NCI-H2196 treated with DMSO at 0.1 percent for 48 hours (cell line): ENCODE measurements around the gene FAM227B.
"Not testable (repeated sequence)": the region's sequence is repeated elsewhere in the genome, so short reads cannot be mapped to it uniquely, and the experiment has no call there.

Experiments
- DNase-seq: peaks from one replicate; lab custom pipeline; 2025; ENCODE audit not compliant: unreplicated experiment; lab: John Stamatoyannopoulos, UW

FAM227B gene, protein sequence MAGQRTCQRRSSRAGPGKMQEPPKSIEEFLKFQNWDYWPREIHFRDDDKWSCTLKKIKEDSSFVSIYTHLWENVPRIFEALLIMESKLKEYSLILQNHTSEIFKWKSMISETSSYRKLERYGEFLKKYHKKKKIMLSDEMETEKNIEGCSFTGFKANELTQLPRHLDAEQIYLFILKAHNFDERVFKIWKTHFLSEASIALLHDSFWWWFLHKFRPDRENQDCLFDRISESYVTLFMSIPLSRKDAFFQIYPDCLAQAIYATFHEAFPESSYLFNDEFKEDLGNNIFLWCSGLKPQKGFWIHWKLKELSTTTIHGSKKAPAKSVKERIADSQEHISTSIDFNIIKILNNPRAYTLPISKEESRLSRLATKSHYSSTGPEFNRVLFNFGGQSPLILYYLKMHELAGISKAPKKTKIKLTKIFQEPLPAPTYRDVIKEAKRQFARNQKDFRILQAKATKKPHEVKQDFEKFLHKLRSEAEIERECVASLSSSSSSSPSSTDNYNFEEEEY

GRCh38 chr15:49620658-49621368 lies at the start of gene FAM227B, which contains the start of gene DTWD1:
Gene FAM227B (minus strand): TSS chr15:49620818. CDS start chr15:49615171, 5,647 bp downstream.
Gene DTWD1 (plus strand): TSS chr15:49621048. CDS start chr15:49625168, 4,120 bp downstream.
- DNase-seq, result peak; percentile 78

- no peak for DNase-seq
These were observed 48.7 kb upstream of the FAM227B start for GRCh38 chr15:49669288-49669687.

- DNase-seq, result not testable (repeated sequence)
These were observed 45.9 kb upstream of the FAM227B start for GRCh38 chr15:49666486-49666885.

- no peak for DNase-seq
These were observed 44.1 kb upstream of the FAM227B start for GRCh38 chr15:49664716-49665115.

DNA sequence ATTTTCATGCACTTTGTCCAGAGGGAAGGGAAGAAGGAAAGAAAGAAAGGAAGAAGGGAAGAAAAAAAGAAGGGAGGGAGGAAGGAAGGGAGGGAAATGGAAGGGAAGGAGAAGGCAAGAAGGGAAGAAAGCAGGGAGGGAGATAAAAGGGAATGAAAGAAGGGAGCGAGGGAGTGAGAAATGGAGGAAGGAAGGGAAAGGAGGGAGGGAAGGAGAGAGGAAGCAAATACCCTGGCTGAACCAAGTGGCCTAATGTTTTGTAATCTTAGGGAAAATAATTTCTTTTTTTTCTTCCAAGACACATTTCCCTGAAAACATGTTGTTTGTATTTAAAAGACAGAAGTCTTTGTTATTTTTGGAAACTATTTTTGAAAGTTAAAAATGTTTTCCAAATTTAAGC lies 36.1 kb upstream of the FAM227B start:
- no peak for DNase-seq

DNA sequence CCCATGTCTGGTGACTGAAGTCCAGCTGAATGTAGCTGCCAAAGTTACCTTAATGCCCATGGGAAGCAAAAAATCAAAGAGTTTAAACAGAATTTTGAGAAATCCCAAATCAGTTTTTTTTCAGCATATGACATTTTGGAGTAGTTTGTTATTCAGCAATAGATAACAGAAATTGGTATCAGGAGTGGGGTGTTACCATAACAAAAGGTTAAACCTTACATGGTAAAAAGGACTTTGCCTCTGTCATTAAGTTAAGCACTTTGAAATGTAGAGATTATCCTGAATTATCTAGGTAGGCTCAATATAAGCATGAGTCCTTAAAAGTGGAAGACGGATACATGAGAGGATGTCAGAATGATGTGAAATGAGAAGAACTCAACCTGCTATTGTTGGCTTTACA lies 32.3 kb upstream of the FAM227B start:
- no peak for DNase-seq

GRCh38 chr15:49650676-49651075 lies 30.1 kb upstream of the FAM227B start:
- DNase-seq, result no peak

DNA sequence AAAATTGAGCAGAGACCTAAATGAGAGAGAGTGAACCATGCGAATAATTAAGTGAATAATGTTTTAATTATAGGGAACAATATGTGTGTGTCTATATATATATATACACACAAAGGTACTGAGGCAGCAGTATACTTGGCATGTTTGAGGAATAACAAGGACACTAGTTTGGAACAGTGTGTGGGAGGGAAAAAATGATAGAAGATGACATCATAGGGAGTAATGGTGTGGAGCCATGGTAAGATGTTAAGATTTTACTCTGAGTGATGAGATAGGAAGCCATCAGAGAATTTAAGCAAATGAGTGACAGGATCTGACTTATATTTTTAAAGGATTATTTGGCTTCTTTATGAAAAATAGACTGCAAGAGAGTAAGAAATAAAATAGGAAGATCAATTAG lies 29.4 kb upstream of the FAM227B start:
- DNase-seq, result no peak

DNA sequence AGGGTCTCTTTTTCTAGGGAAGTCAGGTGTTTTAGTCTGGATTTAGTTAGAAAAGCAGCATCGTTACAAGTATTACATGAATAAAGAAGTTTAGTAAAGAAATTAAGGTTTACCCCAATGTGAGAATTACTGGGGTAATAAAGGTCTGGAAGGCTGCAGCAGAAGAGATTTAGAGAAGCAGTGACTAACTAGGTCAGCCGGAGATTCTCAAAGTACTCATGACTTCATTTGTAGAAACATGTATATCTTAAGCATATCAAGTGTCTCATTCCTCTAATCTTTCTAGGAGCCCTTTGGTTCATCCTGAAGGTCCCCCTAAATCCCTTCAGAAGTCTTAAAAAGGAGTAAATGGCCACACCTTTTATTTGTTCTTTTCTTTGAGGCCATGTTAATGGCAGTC lies 26.3 kb upstream of the FAM227B start:
- no peak for DNase-seq

GRCh38 chr15:49645941-49646340 lies 25.3 kb upstream of the FAM227B start:
- peak; percentile 20 for DNase-seq

DNA sequence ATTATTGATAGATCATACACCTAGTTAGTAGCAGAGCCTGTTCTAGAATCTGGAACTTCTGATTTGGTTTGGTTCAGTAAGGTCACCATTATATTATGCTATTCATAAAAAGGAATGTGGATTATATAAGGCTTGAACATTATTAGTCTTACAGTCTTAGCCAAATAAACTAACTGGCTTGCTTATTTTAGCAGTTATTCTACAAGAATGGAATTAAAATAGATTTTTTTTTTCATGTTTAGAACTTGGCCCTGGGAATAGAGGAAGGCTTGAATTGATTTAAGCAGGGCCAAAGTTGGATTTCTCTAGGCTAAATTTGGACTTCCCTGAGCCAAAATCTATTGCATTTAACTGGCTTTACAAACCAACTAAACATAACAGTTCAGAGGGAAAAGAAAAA lies 24.7 kb upstream of the FAM227B start:
- DNase-seq, result no peak

- no peak for DNase-seq
These were observed 23.8 kb upstream of the FAM227B start for GRCh38 chr15:49644364-49644794.

GRCh38 chr15:49637857-49638256 lies 17.2 kb upstream of the FAM227B start:
- no peak for DNase-seq

DNA sequence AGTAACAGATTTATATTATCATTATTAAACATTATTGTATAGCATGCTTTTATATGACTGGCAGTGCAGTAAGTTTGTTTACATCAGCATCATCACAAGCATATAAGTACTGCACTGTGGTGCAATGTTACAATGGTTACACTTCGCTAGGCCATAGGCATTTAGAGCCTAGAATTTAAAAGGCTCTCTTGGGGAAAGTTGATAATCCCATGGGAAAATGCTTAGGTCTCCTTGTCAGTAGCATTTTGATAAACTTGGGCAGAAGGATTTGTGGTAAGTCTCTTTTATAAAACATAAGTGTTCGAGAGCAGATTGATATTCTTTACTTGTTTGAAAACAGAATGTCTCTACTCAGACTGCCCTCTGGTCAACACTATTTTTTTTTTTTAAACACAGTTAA lies 7.8 kb upstream of the FAM227B start:
- no peak for DNase-seq

- no peak for DNase-seq
These were observed 6.8 kb upstream of the FAM227B start for GRCh38 chr15:49627407-49627877.

GRCh38 chr15:49625460-49626036 lies 4.9 kb upstream of the FAM227B start:
- no peak for DNase-seq

GRCh38 chr15:49624056-49624455 lies 3.4 kb upstream of the FAM227B start:
- no peak for DNase-seq

DNA sequence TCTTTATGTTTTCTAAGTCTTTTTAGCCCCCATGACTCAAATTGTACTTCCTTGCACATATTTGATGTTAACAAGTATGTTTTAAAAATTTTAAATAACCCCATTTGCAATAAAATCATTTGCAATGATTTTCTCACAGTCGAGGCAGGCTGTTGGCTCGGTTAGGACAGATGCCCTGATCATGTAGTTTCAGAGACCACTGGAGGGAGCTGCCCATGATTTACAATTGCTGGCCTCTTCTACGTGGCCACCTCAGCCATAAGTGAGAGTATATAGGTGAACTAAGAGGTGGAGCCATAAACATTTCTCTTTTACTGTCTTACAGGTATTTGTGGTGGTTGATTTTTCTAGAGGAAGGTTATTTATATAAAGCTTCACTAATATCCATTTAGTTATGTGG lies 1.9 kb upstream of the FAM227B start:
- no peak for DNase-seq

DNA sequence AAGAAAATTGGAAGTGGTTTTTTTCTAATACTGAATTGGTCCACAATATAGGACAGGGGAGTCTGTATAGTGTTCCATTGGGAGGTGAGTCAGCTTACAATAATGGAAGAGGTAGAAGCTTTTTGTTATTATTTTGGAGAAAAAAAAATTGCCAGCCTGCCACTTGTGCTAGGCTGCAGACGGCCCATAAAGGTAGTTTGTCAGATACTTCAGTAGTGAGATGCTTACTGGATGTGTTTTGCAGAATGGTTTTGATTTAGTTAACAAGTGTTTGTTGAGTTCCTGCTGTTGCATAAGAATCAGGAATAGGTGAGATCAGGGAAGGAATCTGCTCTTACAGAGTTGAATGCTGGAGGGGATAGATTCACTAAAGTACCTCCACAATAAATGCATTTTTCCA lies 1.3 kb upstream of the FAM227B start:
- no peak for DNase-seq

DNA sequence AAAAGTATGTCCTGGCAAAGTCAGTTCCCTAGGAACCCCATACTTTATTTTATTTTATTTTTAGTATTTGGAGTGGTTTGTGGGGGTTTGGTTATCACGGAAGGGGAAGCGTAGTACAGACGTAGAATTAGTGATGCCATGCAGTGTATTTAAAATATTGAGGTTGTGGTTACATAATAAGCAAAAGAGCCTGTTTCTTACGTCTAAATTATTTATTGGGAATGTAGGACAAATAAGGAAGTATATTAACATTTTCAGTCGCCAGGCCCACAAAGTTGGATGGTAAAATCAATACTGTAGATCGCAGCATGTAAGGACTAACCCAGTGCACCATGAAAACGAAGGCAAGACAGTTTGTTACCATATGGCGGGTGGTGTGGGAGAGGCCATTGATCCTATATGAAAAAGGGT lies 788 bp upstream of the FAM227B start:
- no peak for DNase-seq

DNA sequence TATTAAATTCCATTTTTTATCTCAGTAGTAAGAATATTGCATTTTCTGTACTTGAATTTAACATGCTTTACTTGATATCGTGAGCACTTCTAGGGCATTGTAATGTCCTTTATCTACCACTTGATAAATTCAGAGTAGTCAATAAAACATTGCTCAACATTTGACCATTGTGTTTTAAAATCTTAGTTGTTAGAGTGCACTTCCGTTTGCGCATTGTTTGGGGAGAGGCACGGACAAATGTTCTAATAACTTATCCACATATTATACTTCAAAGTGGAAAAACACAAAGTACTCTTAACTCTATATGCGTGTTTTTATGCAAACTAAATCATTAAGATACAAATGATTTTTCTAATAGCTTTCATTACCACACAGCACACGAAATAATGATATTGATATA lies 419 bp downstream of the FAM227B start:
- DNase-seq, result no peak

- DNase-seq, result no peak
These were observed 1.4 kb downstream of the FAM227B start for GRCh38 chr15:49619226-49619625.
